NCI-H82 treated with DMSO at 0.1 percent for 48 hours (cell line): ENCODE data around the gene PRR7.

Experiments
- DNase-seq: peaks from one replicate; lab custom pipeline; 2025; ENCODE audit not compliant: unreplicated experiment; lab: John Stamatoyannopoulos, UW

PRR7 gene

GRCh38 chr5:177434942-177435738 is 11.5 kb upstream of the PRR7 start:
- DNase-seq, result no peak

- DNase-seq, result no peak
These were observed 10.6 kb upstream of the PRR7 start for GRCh38 chr5:177435847-177436536.

- DNase-seq, result no peak
These were observed 9.0 kb upstream of the PRR7 start for GRCh38 chr5:177437623-177438022.

GRCh38 chr5:177438468-177438867 is 8.1 kb upstream of the PRR7 start:
- no peak for DNase-seq

- DNase-seq, result no peak
These were observed 7.0 kb upstream of the PRR7 start for GRCh38 chr5:177439518-177440053.

GRCh38 chr5:177440211-177440989 is 6.2 kb upstream of the PRR7 start:
- DNase-seq, result no peak

GRCh38 chr5:177440990-177441780 is 5.4 kb upstream of the PRR7 start:
- no peak for DNase-seq

GRCh38 chr5:177442066-177442826 is 4.4 kb upstream of the PRR7 start:
- no peak for DNase-seq

- DNase-seq, result no peak
These were observed 3.2 kb upstream of the PRR7 start for GRCh38 chr5:177443144-177443983.

- no peak for DNase-seq
These were observed 2.2 kb upstream of the PRR7 start for GRCh38 chr5:177444106-177445051.

GRCh38 chr5:177445052-177445916 is 1.3 kb upstream of the PRR7 start:
- no peak for DNase-seq

- DNase-seq, result no peak
These were observed 756 bp upstream of the PRR7 start for GRCh38 chr5:177445917-177446199.

- DNase-seq, result no peak
These were observed 524 bp downstream of the PRR7 start for GRCh38 chr5:177447066-177447610.

GRCh38 chr5:177447611-177448243 is 1.1 kb downstream of the PRR7 start:
- no peak for DNase-seq

- no peak for DNase-seq
These were observed 1.8 kb downstream of the PRR7 start for GRCh38 chr5:177448244-177448950.
